HG02798 (cell line): ENCODE data around the gene CACNA1C.

ENCODE experiments used
- ATAC-seq: cut with Tn5 transposase; IDR thresholded peaks from one replicate; pipeline ENCODE4 v1.9.1; 2021; ENCODE audit warnings: mild to moderate bottlenecking; ENCODE audit not compliant: unreplicated experiment, poor library complexity

The CACNA1C gene

GRCh38 chr12:2052826-2053678 lies at the start of gene CACNA1C:
Gene CACNA1C, plus strand, starts transcription at chr12:2052987. Its CDS starts 576 bp downstream, at chr12:2053563.
- no peak for ATAC-seq

GRCh38 chr12:2003676-2004112 lies 49.1 kb upstream of the CACNA1C start:
- no peak for ATAC-seq

- peak; percentile 98 for ATAC-seq
Measured at GRCh38 chr12:2004113-2004929, 48.5 kb upstream of the CACNA1C start, which contains the start of gene DCP1B. Gene DCP1B, minus strand, starts transcription at chr12:2004457. Its CDS starts 26 bp downstream, at chr12:2004431.

GRCh38 chr12:2008677-2009076 lies 44.1 kb upstream of the CACNA1C start:
- no peak for ATAC-seq

- no peak for ATAC-seq
Measured at GRCh38 chr12:2009623-2010022, 43.2 kb upstream of the CACNA1C start.

- ATAC-seq = no peak
Measured at GRCh38 chr12:2011643-2012607, 40.9 kb upstream of the CACNA1C start.

- no peak for ATAC-seq
Measured at GRCh38 chr12:2013086-2013485, 39.7 kb upstream of the CACNA1C start.

GRCh38 chr12:2013527-2014223 lies 39.1 kb upstream of the CACNA1C start:
- ATAC-seq = no peak

- ATAC-seq = no peak
Measured at GRCh38 chr12:2014231-2014630, 38.6 kb upstream of the CACNA1C start.

GRCh38 chr12:2016862-2017545 lies 35.8 kb upstream of the CACNA1C start:
- no peak for ATAC-seq

GRCh38 chr12:2017546-2018337 lies 35.0 kb upstream of the CACNA1C start:
- no peak for ATAC-seq

- no peak for ATAC-seq
Measured at GRCh38 chr12:2018391-2018790, 34.4 kb upstream of the CACNA1C start.

GRCh38 chr12:2019126-2019525 lies 33.7 kb upstream of the CACNA1C start:
- ATAC-seq = no peak

GRCh38 chr12:2020511-2020910 lies 32.3 kb upstream of the CACNA1C start:
- no peak for ATAC-seq

GRCh38 chr12:2023365-2023764 lies 29.4 kb upstream of the CACNA1C start:
- no peak for ATAC-seq

- ATAC-seq = no peak
Measured at GRCh38 chr12:2027351-2027750, 25.4 kb upstream of the CACNA1C start.

GRCh38 chr12:2029851-2030250 lies 22.9 kb upstream of the CACNA1C start:
- ATAC-seq = no peak

- ATAC-seq = no peak
Measured at GRCh38 chr12:2032506-2032905, 20.3 kb upstream of the CACNA1C start.
